ENCODE results near the gene GPLD1. TPM values are rescaled to one million over a fixed set of nuclear protein-coding genes. Genes with fewer than 3 reads are reported as not detected.

The GPLD1 gene
- total RNA-seq, 2 experiments from 2014 or later = 0.59 to 0.66 TPM

GRCh38 chr6:24410622-24411021 is 78.8 kb downstream of the GPLD1 start:
- Mint-ChIP-seq H3K9me3 (no peaks in the 10 kb centered on the region), H3K4me1 (ENCODE audit: low read depth) (peaks cover 4% of the 10 kb centered on the region), H3K27ac (no peak overlapping the region), H3K36me3 (ENCODE audit: low read depth) (peaks cover 70% of the 10 kb centered on the region), H3K27me3 (no peaks in the 10 kb centered on the region), H3K4me3 (no peak overlapping the region)
- CTCF ChIA-PET = no interaction called here
- H3K27me3 ChIP-seq (ENCODE audit: control insufficient read depth in 1 of 2, insufficient read depth in 2 of 2, low read length in 2 of 2) = no peaks in the 10 kb centered on the region
- TF ChIP-seq CTCF (IDR thresholded peaks at IDR 0.05) = no peak
- intact Hi-C loops (cut with DNase I, micrococcal nuclease) = no loop called here
- POLR2A ChIA-PET = no interaction called here
- H3K9me3 ChIP-seq (ENCODE audit: control insufficient read depth in 1 of 2, insufficient read depth in 1 of 2, low read length in 2 of 2) = no peaks in the 10 kb centered on the region
- no peak overlapping the region for H3K27ac ChIP-seq (ENCODE audit: low read depth in 1 of 2, low read length in 2 of 2)
- no peaks in the 10 kb centered on the region for H3K4me1 ChIP-seq (ENCODE audit: insufficient read depth, low read length)
- ATAC-seq (ENCODE audit: poor library complexity) (no peak), DNase-seq (no peak)
- peaks cover 64% of the 10 kb centered on the region for H3K36me3 ChIP-seq (ENCODE audit: insufficient read depth, low read length)
- H3K4me3 ChIP-seq (ENCODE audit: low read length) = no peak overlapping the region

DNA sequence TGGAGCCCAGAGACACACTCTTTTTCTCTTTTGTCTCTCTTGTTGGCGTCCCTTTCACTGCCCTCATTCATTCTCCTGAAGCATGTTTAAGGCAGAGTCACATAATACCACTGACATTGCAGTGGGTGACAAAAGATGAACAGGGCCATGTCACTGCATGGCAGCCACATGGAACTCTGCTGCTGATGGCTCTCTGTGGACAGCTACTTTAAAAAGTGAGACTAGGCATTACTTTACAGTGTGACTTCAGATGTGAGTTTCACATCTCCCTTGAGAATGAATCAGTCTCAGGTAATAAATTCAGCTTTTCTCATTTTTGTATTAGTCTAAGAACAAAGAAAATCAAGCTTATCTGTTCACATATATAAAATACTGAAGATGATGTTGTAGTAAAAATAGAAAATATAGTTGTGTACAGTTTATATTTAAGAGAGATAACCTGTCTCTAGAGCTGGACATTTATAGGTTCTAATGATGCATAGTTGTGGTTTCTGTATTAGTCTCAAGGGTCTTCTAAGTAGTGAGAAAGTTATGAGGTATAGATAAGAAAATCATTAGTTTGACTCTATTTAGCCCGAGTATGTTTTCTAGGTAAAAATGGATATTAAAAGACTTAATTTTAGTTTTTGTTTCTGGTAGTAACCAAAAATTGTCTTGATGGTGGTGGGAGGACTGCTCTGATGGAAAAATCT is 80.5 kb downstream of the GPLD1 start:
- intact Hi-C loops (cut with DNase I, micrococcal nuclease) = no loop called here
- TF ChIP-seq CTCF (IDR thresholded peaks at IDR 0.05) = no peak
- peaks cover 68% of the 10 kb centered on the region for H3K36me3 Mint-ChIP-seq (ENCODE audit: low read depth)

GRCh38 chr6:24405262-24405661 is 84.1 kb downstream of the GPLD1 start:
- H3K4me3 ChIP-seq (ENCODE audit: low read length) = no peak overlapping the region
- peaks cover 33% of the 10 kb centered on the region for H3K36me3 ChIP-seq (ENCODE audit: insufficient read depth, low read length)
- POLR2A ChIA-PET = no interaction called here
- TF ChIP-seq CTCF (IDR thresholded peaks at IDR 0.05) = no peak
- DNase-seq (no peak), ATAC-seq (ENCODE audit: poor library complexity) (no peak)
- CTCF ChIA-PET = no interaction called here
- intact Hi-C loops (cut with DNase I, micrococcal nuclease) = no loop called here
- Mint-ChIP-seq H3K36me3 (ENCODE audit: low read depth) (peaks cover 44% of the 10 kb centered on the region), H3K9me3 (no peaks in the 10 kb centered on the region), H3K27me3 (peaks cover 8% of the 10 kb centered on the region), H3K27ac (peak overlapping the region; percentile 14), H3K4me3 (peak overlapping the region; percentile 13), H3K4me1 (ENCODE audit: low read depth) (peaks cover 36% of the 10 kb centered on the region)
- H3K27me3 ChIP-seq (ENCODE audit: control insufficient read depth in 1 of 2, insufficient read depth in 2 of 2, low read length in 2 of 2) = no peaks in the 10 kb centered on the region
- H3K27ac ChIP-seq (ENCODE audit: low read depth in 1 of 2, low read length in 2 of 2) = no peak overlapping the region
- H3K4me1 ChIP-seq (ENCODE audit: insufficient read depth, low read length) = peaks cover 13% of the 10 kb centered on the region
- no peaks in the 10 kb centered on the region for H3K9me3 ChIP-seq (ENCODE audit: control insufficient read depth in 1 of 2, insufficient read depth in 1 of 2, low read length in 2 of 2)

More for the DNA sequence above, 80.5 kb downstream of the GPLD1 start:
- Histone ChIP-seq H3K36me3 (ENCODE audit: insufficient read depth, low read length) (peaks cover 59% of the 10 kb centered on the region), H3K27me3 (ENCODE audit: control insufficient read depth in 1 of 2, insufficient read depth in 2 of 2, low read length in 2 of 2) (no peaks in the 10 kb centered on the region), H3K9me3 (ENCODE audit: control insufficient read depth in 1 of 2, insufficient read depth in 1 of 2, low read length in 2 of 2) (no peaks in the 10 kb centered on the region), H3K4me1 (ENCODE audit: insufficient read depth, low read length) (no peaks in the 10 kb centered on the region), H3K27ac (ENCODE audit: low read depth in 1 of 2, low read length in 2 of 2) (no peak overlapping the region), H3K4me3 (ENCODE audit: low read length) (no peak overlapping the region)
- no peaks in the 10 kb centered on the region for H3K27me3 Mint-ChIP-seq
- no peak for ATAC-seq (ENCODE audit: poor library complexity)
- POLR2A ChIA-PET = no interaction called here
- no peaks in the 10 kb centered on the region for H3K9me3 Mint-ChIP-seq
- DNase-seq = no peak
- peaks cover 19% of the 10 kb centered on the region for H3K4me1 Mint-ChIP-seq (ENCODE audit: low read depth)
- H3K27ac Mint-ChIP-seq = peak overlapping the region; percentile 44
- CTCF ChIA-PET = no interaction called here
- H3K4me3 Mint-ChIP-seq = no peak overlapping the region

Data from CD4-positive, alpha-beta T cell (primary cell).